Cardiac septum (tissue), 1 donor: ENCODE results near the gene FOXL1. TPM values are rescaled to one million over a fixed set of nuclear protein-coding genes. Genes with fewer than 3 reads are reported as not detected.

Experiments
- DNase-seq: peaks from one replicate; pipeline ENCODE4 v3.0.0-alpha.2; 2020; ENCODE audit warnings: low spot score
- intact Hi-C: fragments of 100-400 bp; cut with DNase I; formaldehyde crosslinking; loops from one replicate; pipeline ENCODE4 v1.14.0; 2022
- total RNA-seq: library from RNA; stranded (reverse); fragmentation: NEBNext Ultra II Directional; extraction: Animal tissue kit (Norgen Biotek cat#: 25700); gene quantifications from one replicate; pipeline ENCODE4 v1.2.1, GENCODE V29; 2021
- donor health status: DM: no; HTN: no; CAD: no.

FOXL1 gene
- total RNA-seq, 1 donor from 2014 or later: 1.2 TPM

- DNase-seq: no peak
- intact Hi-C loops: no loop called here
These were observed 43.6 kb downstream of the FOXL1 start for GRCh38 chr16:86621966-86622365.

GRCh38 chr16:86622700-86623615, 44.6 kb downstream of the FOXL1 start:
- DNase-seq: no peak
- intact Hi-C loops: no loop called here

GRCh38 chr16:86625029-86625428, 46.7 kb downstream of the FOXL1 start:
- DNase-seq: no peak
- intact Hi-C loops: no loop called here

- intact Hi-C loops: no loop called here
- peak; percentile 17 for DNase-seq
These were observed 47.5 kb downstream of the FOXL1 start for GRCh38 chr16:86625821-86626220.

GRCh38 chr16:86626284-86626683, 47.9 kb downstream of the FOXL1 start:
- peak; percentile 54 for DNase-seq
- intact Hi-C loops: no loop called here

GRCh38 chr16:86626966-86627365, 48.6 kb downstream of the FOXL1 start:
- DNase-seq: no peak
- intact Hi-C loops: no loop called here

GRCh38 chr16:86628614-86629013, 50.3 kb downstream of the FOXL1 start:
- DNase-seq: no peak
- intact Hi-C loops: no loop called here

- no peak for DNase-seq
- intact Hi-C loops: no loop called here
These were observed 52.1 kb downstream of the FOXL1 start for GRCh38 chr16:86630471-86630870.

GRCh38 chr16:86631444-86631843, 53.1 kb downstream of the FOXL1 start:
- no peak for DNase-seq
- intact Hi-C loops: no loop called here

Other genes with a start within 250 kb of the FOXL1 start
- 0.16 TPM for gene FOXF1, start 68.0 kb upstream of the FOXL1 start, total RNA-seq
- 12.2 TPM for gene MTHFSD, start 23.3 kb upstream of the FOXL1 start, total RNA-seq
- gene FOXC2, start 11.7 kb upstream of the FOXL1 start, total RNA-seq: 2.6 TPM